GM12891 (cell line): ENCODE results near the gene PRDM4.

Source experiments
- POLR2A ChIP-seq: IDR thresholded peaks from 2 replicates; pipeline ENCODE4 v1.6.1; 2011; ENCODE audit warnings: low read depth, low read length, control low read depth
- POLR2AphosphoS5 ChIP-seq: IDR thresholded peaks from 2 replicates; pipeline ENCODE4 v1.6.1; 2011; ENCODE audit warnings: low read depth, low read length, control low read depth
- POU2F2 ChIP-seq: IDR thresholded peaks from 2 replicates; pipeline ENCODE4 v1.6.1; 2011; ENCODE audit warnings: low read depth, mild to moderate bottlenecking, control low read depth, low read length, moderate library complexity
- SPI1 ChIP-seq: IDR thresholded peaks from 2 replicates; pipeline ENCODE4 v1.6.1; 2011; ENCODE audit warnings: low read depth, low read length, control low read depth
- TAF1 ChIP-seq: IDR thresholded peaks from 2 replicates; pipeline ENCODE4 v1.6.1; 2011; ENCODE audit warnings: low read depth, low read length, control low read depth

- TF ChIP-seq POLR2AphosphoS5, result no peak
- TF ChIP-seq POLR2A, result no peak
- no peak for TF ChIP-seq SPI1
- TF ChIP-seq TAF1, result no peak
- no peak for TF ChIP-seq POU2F2
These were observed 56.9 kb downstream of the PRDM4 start for GRCh38 chr12:107704041-107704440.
